ENCODE data around the gene YPEL3. TPM values are rescaled to one million over a fixed set of nuclear protein-coding genes. Genes with fewer than 3 reads are reported as not detected.

YPEL3 gene
- total RNA-seq, 1 donor from 2014 or later, result 52.7 TPM

GRCh38 chr16:30053376-30054015 is 42.5 kb downstream of the YPEL3 start:
- no peak for DNase-seq (ENCODE audit: extremely low read depth, low read depth, low spot score)

GRCh38 chr16:30052671-30053372 is 43.2 kb downstream of the YPEL3 start:
- no peak for DNase-seq (ENCODE audit: extremely low read depth, low read depth, low spot score)

DNA sequence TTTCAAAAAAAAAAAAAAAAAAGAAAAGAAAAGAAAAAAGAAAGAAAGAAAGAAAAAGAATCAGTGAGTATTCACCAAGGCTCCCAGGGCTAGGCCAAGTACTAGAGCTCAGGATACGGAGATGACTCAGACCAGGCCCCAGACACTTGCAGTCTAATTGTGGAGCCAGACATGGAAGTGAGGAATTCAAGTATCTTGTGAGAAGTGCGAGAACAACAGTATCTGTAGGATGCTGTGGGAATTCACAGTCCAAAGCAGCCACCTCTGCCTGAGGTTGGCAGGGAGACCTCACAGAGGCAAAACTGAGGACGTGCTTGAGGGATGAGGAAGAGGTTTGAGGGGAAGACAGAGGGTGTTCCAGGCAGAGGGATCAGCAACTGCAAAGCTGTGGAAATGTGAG is 44.5 kb downstream of the YPEL3 start:
- peak; percentile 54 for DNase-seq (ENCODE audit: extremely low read depth, low read depth, low spot score)

DNA sequence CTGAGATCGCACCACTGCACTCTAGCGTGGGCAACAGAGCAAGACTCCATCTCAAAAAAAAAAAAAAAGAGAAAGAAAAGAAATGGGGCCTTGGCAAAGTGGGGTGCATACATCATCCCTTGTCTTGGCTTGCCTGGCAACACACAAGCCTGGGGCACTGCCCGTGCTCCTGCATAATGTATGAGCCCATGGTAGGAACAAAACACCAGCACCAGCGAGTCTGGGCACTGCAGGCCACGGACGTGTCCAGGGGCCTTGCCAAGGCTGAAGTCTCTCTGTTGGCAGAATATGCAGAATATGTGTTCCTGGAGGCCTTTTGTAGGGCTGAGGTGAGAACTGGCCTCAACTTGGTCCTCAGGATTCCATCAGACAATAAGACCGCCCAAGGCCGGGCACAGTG is 46.1 kb downstream of the YPEL3 start:
- DNase-seq (ENCODE audit: extremely low read depth, low read depth, low spot score), result no peak

DNA sequence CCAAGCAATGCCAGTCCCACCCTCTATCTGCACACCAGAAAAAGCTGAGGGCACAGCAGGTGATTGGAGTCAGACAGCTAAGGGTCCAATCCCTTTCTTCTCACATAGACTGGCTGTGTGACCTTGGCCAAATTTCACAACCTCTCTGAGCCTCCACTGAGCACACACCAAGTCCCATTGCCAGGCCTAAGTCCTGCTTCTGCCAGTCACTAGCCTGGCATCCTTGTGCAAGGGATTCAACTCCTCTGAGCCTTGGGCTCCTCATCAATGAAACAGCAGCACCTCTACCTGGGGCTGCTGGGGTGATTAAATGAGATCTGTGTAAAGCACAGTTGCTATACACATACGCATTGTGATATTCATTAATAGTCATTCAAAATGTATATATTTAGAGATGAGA is 49.4 kb downstream of the YPEL3 start:
- DNase-seq (ENCODE audit: extremely low read depth, low read depth, low spot score), result no peak

- no peak for DNase-seq (ENCODE audit: extremely low read depth, low read depth, low spot score)
Observed at GRCh38 chr16:30046178-30046577, 49.8 kb downstream of the YPEL3 start.

Other genes starting within 250 kb of the YPEL3 start
- gene CDIPT, start 233.0 kb downstream of the YPEL3 start, total RNA-seq, result 90.4 and 91.4 TPM in 2 replicates
- gene SEZ6L2, start 196.7 kb downstream of the YPEL3 start, total RNA-seq, result 6.9 and 9.8 TPM in 2 replicates
- 1.3 and 4.4 TPM in 2 replicates for gene ASPHD1, start 195.7 kb downstream of the YPEL3 start, total RNA-seq
- gene KCTD13, start 170.0 kb downstream of the YPEL3 start, total RNA-seq, result 23.7 and 36.2 TPM in 2 replicates
- gene TMEM219, start 134.1 kb downstream of the YPEL3 start, total RNA-seq, result 151 and 167 TPM in 2 replicates
- gene TAOK2, start 122.3 kb downstream of the YPEL3 start, total RNA-seq, result 97.8 and 130 TPM in 2 replicates
- 7.7 and 9.6 TPM in 2 replicates for gene HIRIP3, start 100.6 kb downstream of the YPEL3 start, total RNA-seq
- gene INO80E, start 100.0 kb downstream of the YPEL3 start, total RNA-seq, result 55.1 and 77.5 TPM in 2 replicates
- gene DOC2A, start 85.2 kb downstream of the YPEL3 start, total RNA-seq, result 0.06 and 0.10 TPM in 2 replicates
- gene C16orf92, start 73.0 kb downstream of the YPEL3 start, total RNA-seq, result not detected in 2 replicates
- gene TLCD3B, start 64.9 kb downstream of the YPEL3 start, total RNA-seq, result 0.82 TPM in 1 of 2 replicates, not detected in the other
- 1,069 and 1,121 TPM in 2 replicates for gene ALDOA, start 30.5 kb downstream of the YPEL3 start, total RNA-seq
- gene PPP4C, start 20.2 kb downstream of the YPEL3 start, total RNA-seq, result 117 and 121 TPM in 2 replicates
- 0.41 and 0.58 TPM in 2 replicates for gene TBX6, start 4.3 kb downstream of the YPEL3 start, total RNA-seq
- 0.82 and 5.3 TPM in 2 replicates for gene GDPD3, start 17.3 kb upstream of the YPEL3 start, total RNA-seq
- gene MAPK3, start 27.0 kb upstream of the YPEL3 start, total RNA-seq, result 84.0 and 84.8 TPM in 2 replicates
- 1.5 and 3.0 TPM in 2 replicates for gene CORO1A, start 87.4 kb upstream of the YPEL3 start, total RNA-seq
- 223 and 376 TPM in 2 replicates for gene BOLA2B, start 97.5 kb upstream of the YPEL3 start, total RNA-seq
- gene SLX1A, start 97.7 kb upstream of the YPEL3 start, total RNA-seq, result 62.4 and 113 TPM in 2 replicates
- gene SULT1A3, start 103.0 kb upstream of the YPEL3 start, total RNA-seq, result 10.2 and 19.4 TPM in 2 replicates
- gene NPIPB13, start 152.3 kb upstream of the YPEL3 start, total RNA-seq, result 0.47 and 1.5 TPM in 2 replicates